ENCODE results near the gene SIDT1. TPM values are rescaled to one million over a fixed set of nuclear protein-coding genes. Genes with fewer than 3 reads are reported as not detected.

SIDT1 gene
- total and polyA plus RNA-seq, 11 donors = 0.28 to 2.6 (median 0.95) TPM

DNA sequence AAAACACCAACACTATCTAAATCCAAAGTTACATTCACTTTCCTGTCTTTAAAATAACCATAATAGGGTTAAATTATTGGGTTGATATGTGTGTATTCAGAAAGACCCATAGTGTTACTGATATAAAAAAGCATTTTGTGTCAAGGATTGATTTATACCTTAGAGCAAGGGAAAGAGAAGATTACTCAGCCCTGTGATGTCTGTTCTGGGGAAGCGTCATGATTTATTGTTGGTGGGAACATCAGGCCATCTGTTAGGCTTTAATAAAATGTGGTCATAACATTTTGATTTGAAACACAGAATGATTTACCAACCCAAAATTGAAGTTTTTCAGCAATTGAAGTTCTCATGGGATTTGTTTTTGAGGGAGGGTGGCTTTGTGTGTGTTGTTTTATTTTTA is 33.2 kb downstream of the SIDT1 start:
- no peaks in the 10 kb centered on the region for H3K9me3 ChIP-seq
- peaks cover 0 to 8% (median 0%) of the 10 kb centered on the region in 12 donors for H3K4me1 ChIP-seq
- no peaks in the 10 kb centered on the region for H3K36me3 ChIP-seq
- H3K27ac ChIP-seq = no peak overlapping the region
- TF ChIP-seq, protein P1, sequence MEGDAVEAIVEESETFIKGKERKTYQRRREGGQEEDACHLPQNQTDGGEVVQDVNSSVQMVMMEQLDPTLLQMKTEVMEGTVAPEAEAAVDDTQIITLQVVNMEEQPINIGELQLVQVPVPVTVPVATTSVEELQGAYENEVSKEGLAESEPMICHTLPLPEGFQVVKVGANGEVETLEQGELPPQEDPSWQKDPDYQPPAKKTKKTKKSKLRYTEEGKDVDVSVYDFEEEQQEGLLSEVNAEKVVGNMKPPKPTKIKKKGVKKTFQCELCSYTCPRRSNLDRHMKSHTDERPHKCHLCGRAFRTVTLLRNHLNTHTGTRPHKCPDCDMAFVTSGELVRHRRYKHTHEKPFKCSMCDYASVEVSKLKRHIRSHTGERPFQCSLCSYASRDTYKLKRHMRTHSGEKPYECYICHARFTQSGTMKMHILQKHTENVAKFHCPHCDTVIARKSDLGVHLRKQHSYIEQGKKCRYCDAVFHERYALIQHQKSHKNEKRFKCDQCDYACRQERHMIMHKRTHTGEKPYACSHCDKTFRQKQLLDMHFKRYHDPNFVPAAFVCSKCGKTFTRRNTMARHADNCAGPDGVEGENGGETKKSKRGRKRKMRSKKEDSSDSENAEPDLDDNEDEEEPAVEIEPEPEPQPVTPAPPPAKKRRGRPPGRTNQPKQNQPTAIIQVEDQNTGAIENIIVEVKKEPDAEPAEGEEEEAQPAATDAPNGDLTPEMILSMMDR (IDR thresholded peaks at IDR 0.05) = no peak
- TF ChIP-seq POLR2A (IDR thresholded peaks at IDR 0.05) = no peak
- peaks cover 0 to under 1% (median 0%) of the 10 kb centered on the region in 9 donors for H3K27me3 ChIP-seq
- no peak overlapping the region for H3K4me3 ChIP-seq
- whole genome bisulfite sequencing, 4 donors = 73 to 79% (median 75%) methylated on average over 1 of the region's 1 CpG
- ATAC-seq (no peak), DNase-seq (no peak)
- intact Hi-C loops (cut with DNase I) = no loop called here

DNA sequence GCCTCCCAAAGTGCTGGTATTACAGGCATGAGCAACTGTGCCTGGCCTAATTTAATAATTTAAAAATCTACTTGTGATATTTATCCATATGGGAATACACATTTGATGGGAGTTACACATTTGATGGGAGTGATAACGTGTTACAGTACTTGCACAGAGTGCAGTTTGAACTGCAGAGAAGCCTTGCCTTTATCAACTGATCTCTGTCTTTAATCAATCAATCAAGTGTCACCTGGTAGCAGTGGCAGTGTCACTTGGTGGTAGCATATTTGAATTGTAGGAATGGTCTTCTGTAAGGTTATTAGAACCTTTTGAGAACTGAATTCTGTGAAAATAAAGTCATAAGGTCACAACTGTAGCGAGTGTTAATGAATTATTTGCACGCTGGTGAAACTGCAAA is 37.8 kb downstream of the SIDT1 start:
- intact Hi-C loops (cut with DNase I) = loop anchor here in 1 of 10 donors (10.0 kb wide), 1 partner anchor 55 kb away; no protein-coding TSS in a partner anchor
- no peaks in the 10 kb centered on the region for H3K9me3 ChIP-seq
- peaks cover 0 to 6% (median 0%) of the 10 kb centered on the region in 9 donors for H3K27me3 ChIP-seq
- WGBS, 4 donors = 80 to 94% (median 88%) methylated on average over 3 of the region's 3 CpGs
- DNase-seq (no peak), ATAC-seq (no peak)
- no peaks in the 10 kb centered on the region for H3K36me3 ChIP-seq
- H3K4me3 ChIP-seq = no peak overlapping the region
- TF ChIP-seq, protein P1 (IDR thresholded peaks at IDR 0.05) = no peak
- TF ChIP-seq POLR2A (IDR thresholded peaks at IDR 0.05) = no peak
- no peak overlapping the region for H3K27ac ChIP-seq
- H3K4me1 ChIP-seq = no peaks in the 10 kb centered on the region

DNA sequence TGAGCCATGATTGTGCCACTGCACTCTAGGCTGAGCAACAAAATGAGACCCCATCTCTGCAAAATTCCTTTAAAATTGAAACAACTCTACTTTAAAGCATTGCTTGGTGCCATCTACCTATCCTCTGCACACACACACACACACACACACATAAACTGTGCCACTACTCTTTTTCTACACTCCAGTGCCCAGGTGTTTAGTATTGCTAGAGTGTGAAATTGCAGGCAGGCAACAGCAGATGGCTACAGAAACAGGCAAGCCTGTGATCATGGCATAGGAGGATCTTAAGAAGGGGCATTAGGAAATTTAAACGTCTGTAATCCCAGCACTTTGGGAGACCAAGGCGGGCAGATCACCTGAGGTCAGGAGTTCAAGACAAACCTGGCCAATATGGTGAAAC is 39.0 kb downstream of the SIDT1 start:
- intact Hi-C loops (cut with DNase I) = loop anchor here in 1 of 10 donors (10.0 kb wide), 1 partner anchor 53 kb away; no protein-coding TSS in a partner anchor
- H3K27ac ChIP-seq = no peak overlapping the region
- H3K9me3 ChIP-seq = no peaks in the 10 kb centered on the region
- H3K27me3 ChIP-seq = peaks cover 0 to 6% (median 0%) of the 10 kb centered on the region in 9 donors
- no peaks in the 10 kb centered on the region for H3K36me3 ChIP-seq
- ATAC-seq (no peak), DNase-seq (no peak)
- TF ChIP-seq, protein P1 (IDR thresholded peaks at IDR 0.05) = no peak
- no peak for TF ChIP-seq POLR2A (IDR thresholded peaks at IDR 0.05)
- H3K4me1 ChIP-seq = no peaks in the 10 kb centered on the region
- H3K4me3 ChIP-seq = no peak overlapping the region
- WGBS, 4 donors = 58 to 76% (median 60%) methylated on average over 2 of the region's 2 CpGs

- Histone ChIP-seq H3K4me1 (peaks cover 0 to 4% (median 0%) of the 10 kb centered on the region in 12 donors), H3K27ac (no peak overlapping the region), H3K27me3 (peaks cover 0 to 6% (median 0%) of the 10 kb centered on the region in 9 donors), H3K36me3 (no peaks in the 10 kb centered on the region), H3K4me3 (no peak overlapping the region), H3K9me3 (peaks cover 0 to 8% (median 0%) of the 10 kb centered on the region in 12 donors)
- 50 to 59% (median 53%) methylated on average over 3 of the region's 3 CpGs for WGBS, 4 donors
- intact Hi-C loops (cut with DNase I) = loop anchor here in 1 of 10 donors (10.0 kb wide), 1 partner anchor 51 kb away; no protein-coding TSS in a partner anchor
- DNase-seq (no peak), ATAC-seq (no peak)
- TF ChIP-seq, protein P1 (IDR thresholded peaks at IDR 0.05) = no peak
- TF ChIP-seq POLR2A (IDR thresholded peaks at IDR 0.05) = no peak
Observed at GRCh38 chr3:113573728-113574127, 41.4 kb downstream of the SIDT1 start.

Measured in heart left ventricle (tissue), 16 donors.